Liver (tissue), 9 donors: ENCODE results near the gene IP6K1. TPM values are rescaled to one million over a fixed set of nuclear protein-coding genes. Genes with fewer than 3 reads are reported as not detected.

Source experiments
- DNase-seq: peaks from one replicate; pipeline ENCODE4 v3.0.0-alpha.2; 2017; ENCODE audit warnings: low spot score
- H3K27ac ChIP-seq, 2 donors: one replicate each; pipeline ENCODE4 v1.7.0; 2013; ENCODE audit warnings: inconsistent platforms in 2 of 2, low read length in 2 of 2, control low read depth in 1 of 2, low read depth in 1 of 2, mild to moderate bottlenecking in 1 of 2
- H3K27me3 ChIP-seq, 4 donors: one replicate each; pipeline versions ENCODE4 v1.6.1 to v1.7.0; 2013; ENCODE audit warnings: low read length in 3 of 4, inconsistent platforms in 1 of 4, mild to moderate bottlenecking in 1 of 4, moderate library complexity in 1 of 4; ENCODE audit not compliant: control insufficient read depth in 4 of 4, insufficient read depth in 4 of 4
- H3K36me3 ChIP-seq, 4 donors: one replicate each; pipeline versions ENCODE4 v1.6.1 to v1.7.0; 2013; ENCODE audit warnings: low read length in 3 of 4, mild to moderate bottlenecking in 3 of 4, low read depth in 1 of 4, moderate library complexity in 1 of 4; ENCODE audit not compliant: control insufficient read depth in 4 of 4, insufficient read depth in 3 of 4
- H3K4me1 ChIP-seq, 4 donors: one replicate each; pipeline versions ENCODE4 v1.6.1 to v1.7.0; 2013; ENCODE audit warnings: low read length in 3 of 4, mild to moderate bottlenecking in 3 of 4, moderate library complexity in 1 of 4; ENCODE audit not compliant: control insufficient read depth in 4 of 4, insufficient read depth in 4 of 4
- H3K4me3 ChIP-seq, 3 donors: one replicate each; pipeline versions ENCODE4 v1.6.1 to v1.7.0; 2013; ENCODE audit warnings: low read length in 3 of 3, control low read depth in 1 of 3, low read depth in 1 of 3, mild to moderate bottlenecking in 1 of 3
- H3K9ac ChIP-seq, 2 donors: one replicate each; pipeline ENCODE4 v1.7.0; 2013; ENCODE audit warnings: low read length in 2 of 2, mild to moderate bottlenecking in 2 of 2, moderate library complexity in 2 of 2, control low read depth in 1 of 2, low read depth in 1 of 2
- H3K9me3 ChIP-seq, 4 donors: one replicate each; pipeline versions ENCODE4 v1.6.1 to v1.7.0; 2013; ENCODE audit warnings: low read length in 3 of 4; ENCODE audit not compliant: control insufficient read depth in 4 of 4
- EGR1 ChIP-seq, 2 donors: IDR thresholded peaks; 2 replicates each; pipeline ENCODE4 v1.6.1; 2016 to 2018; ENCODE audit warnings: antibody characterized with exemption in 2 of 2, low read depth in 2 of 2
- FOXA1 ChIP-seq: IDR thresholded peaks from 2 replicates; pipeline ENCODE4 v1.6.1; 2016; ENCODE audit warnings: antibody characterized with exemption
- FOXA2 ChIP-seq: IDR thresholded peaks from 2 replicates; pipeline ENCODE4 v1.6.1; 2016; ENCODE audit warnings: antibody characterized with exemption
- GABPA ChIP-seq, 2 donors: IDR thresholded peaks in 1 of 2; conservative IDR thresholded peaks in 1 of 2; 2 replicates each; pipeline ENCODE4 v1.6.1; 2016; ENCODE audit warnings: antibody characterized with exemption in 2 of 2, mild to moderate bottlenecking in 1 of 2, moderate library complexity in 1 of 2
- HNF4A ChIP-seq, 2 donors: conservative IDR thresholded peaks; 2 replicates each; pipeline ENCODE4 v1.6.1; 2016; ENCODE audit warnings: antibody characterized with exemption in 2 of 2, mild to moderate bottlenecking in 2 of 2
- HNF4G ChIP-seq: IDR thresholded peaks from 2 replicates; pipeline ENCODE4 v1.6.1; 2016; ENCODE audit warnings: antibody characterized with exemption
- JUND ChIP-seq, 2 donors: IDR thresholded peaks; 2 replicates each; pipeline ENCODE4 v1.6.1; 2016; ENCODE audit warnings: antibody characterized with exemption in 2 of 2
- MAX ChIP-seq: IDR thresholded peaks from 2 replicates; pipeline ENCODE4 v1.6.1; 2016; ENCODE audit warnings: antibody characterized with exemption
- NR2F2 ChIP-seq: IDR thresholded peaks from 2 replicates; pipeline ENCODE4 v1.6.1; 2016; ENCODE audit warnings: antibody characterized with exemption
- RAD21 ChIP-seq, 2 donors: IDR thresholded peaks; 2 replicates each; pipeline ENCODE4 v1.6.1; 2016; ENCODE audit warnings: antibody characterized with exemption in 2 of 2, mild to moderate bottlenecking in 2 of 2
- REST ChIP-seq: IDR thresholded peaks from 2 replicates; pipeline ENCODE4 v1.6.1; 2016; ENCODE audit warnings: antibody characterized with exemption, mild to moderate bottlenecking
- RXRA ChIP-seq, 2 donors: IDR thresholded peaks; 2 replicates each; pipeline ENCODE4 v1.6.1; 2017 to 2018; ENCODE audit warnings: antibody characterized with exemption in 2 of 2, mild to moderate bottlenecking in 1 of 2
- SP1 ChIP-seq: IDR thresholded peaks from 2 replicates; pipeline ENCODE4 v1.6.1; 2018; ENCODE audit warnings: antibody characterized with exemption, mild to moderate bottlenecking
- TAF1 ChIP-seq: conservative IDR thresholded peaks from 2 replicates; pipeline ENCODE4 v1.6.1; 2016; ENCODE audit warnings: antibody characterized with exemption, mild to moderate bottlenecking
- YY1 ChIP-seq: IDR thresholded peaks from 2 replicates; pipeline ENCODE4 v1.6.1; 2016; ENCODE audit warnings: antibody characterized with exemption, mild to moderate bottlenecking
- WGBS: extraction: QIAGEN DNeasy Blood & Tissue Kit; methylation state at CpG from one replicate; pipeline ENCODE4 v1.1.7; 2013; 5-methylcytosine and 5-hydroxymethylcytosine counted together
- polyA plus RNA-seq, 2 donors: library from polyadenylated mRNA; stranded (reverse) in 1 of 2; unstranded in 1 of 2; fragments of 200-250 nt in 1 of 2; fragments of >200 nt in 1 of 2; fragmentation: Nextera tagmentation in 1 of 2; extraction: Ambion mirVana in 1 of 2; gene quantifications; one replicate each; pipeline versions ENCODE4 v1.2.1 to v1.2.3, GENCODE V29; 2013 to 2015
- total RNA-seq, 2 donors: library from RNA; depleted of rRNA; stranded (reverse); fragments of >200 nt; gene quantifications; one replicate each; pipeline ENCODE4 v1.2.3, GENCODE V29; 2014
- TF ChIP-seq, protein P1 (sequence below): fragments of 150-350 bp; IDR thresholded peaks from 2 replicates; pipeline ENCODE4 v1.5.1; 2017; ENCODE audit warnings: improper control_type of control experiment, low read depth, low read length; ENCODE audit not compliant: missing input control
- TF ChIP-seq, protein P2 (sequence below): IDR thresholded peaks from 2 replicates; pipeline ENCODE4 v1.6.1; 2016; ENCODE audit warnings: antibody characterized with exemption
- TF ChIP-seq, protein P3 (sequence below): IDR thresholded peaks from 2 replicates; pipeline ENCODE4 v1.6.1; 2016; ENCODE audit warnings: antibody characterized with exemption
- donor health status: healthy.
- donor health status: healthy.
- donor health status: healthy.
- donor health status: healthy.
- donor health status: healthy.

The IP6K1 gene
- total and polyA plus RNA-seq, 4 donors: 6.6 to 32.3 (median 18.1) TPM

DNA sequence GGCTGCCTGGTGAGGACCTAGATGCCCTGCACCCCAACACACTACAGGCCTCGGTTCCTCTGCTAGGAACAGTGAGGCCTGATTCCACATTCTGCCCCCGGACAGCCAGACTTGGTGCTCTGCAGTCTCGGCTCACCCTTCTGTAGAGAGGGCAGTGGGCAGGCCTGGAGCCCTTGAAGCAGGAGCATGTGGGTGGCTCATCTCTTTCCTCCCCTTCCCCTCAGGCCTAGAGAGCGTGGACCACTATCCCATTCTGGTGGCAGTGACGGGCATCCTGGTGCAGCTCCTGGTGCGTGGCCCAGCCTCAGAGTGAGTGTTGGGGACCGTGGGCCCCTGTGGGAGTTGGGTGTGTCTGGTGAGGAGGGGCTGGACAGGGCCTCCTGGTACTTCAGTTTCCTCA is 70.2 kb downstream of the IP6K1 start:
- DNase-seq: no peak
- WGBS: 96% methylated on average over 7 of the region's 7 CpGs

More for the DNA sequence above, 70.2 kb downstream of the IP6K1 start:
- H3K36me3 ChIP-seq: peaks cover 6 to 68% (median 23%) of the 10 kb centered on the region in 4 donors
- H3K9ac ChIP-seq: no peak overlapping the region
- peaks cover 2 to 14% (median 7%) of the 10 kb centered on the region in 4 donors for H3K4me1 ChIP-seq
- no peak overlapping the region for H3K27ac ChIP-seq
- TF ChIP-seq RAD21 (IDR thresholded peaks at IDR 0.05) (no peak), REST (no peak), RXRA (IDR thresholded peaks at IDR 0.05) (no peak), HNF4G (no peak), JUND (IDR thresholded peaks at IDR 0.05) (no peak), FOXA1 (no peak), MAX (no peak), FOXA2 (no peak), HNF4A (conservative IDR thresholded peaks at IDR 0.05) (no peak), TAF1 (no peak), GABPA (IDR thresholded peaks at IDR 0.05 in 1 of 2, conservative IDR thresholded peaks at IDR 0.05 in 1 of 2) (no peak), YY1 (no peak), NR2F2 (no peak), SP1 (no peak), EGR1 (IDR thresholded peaks at IDR 0.05; ENCODE audit: low read depth in 2 of 2) (no peak)
- TF ChIP-seq, protein P1, sequence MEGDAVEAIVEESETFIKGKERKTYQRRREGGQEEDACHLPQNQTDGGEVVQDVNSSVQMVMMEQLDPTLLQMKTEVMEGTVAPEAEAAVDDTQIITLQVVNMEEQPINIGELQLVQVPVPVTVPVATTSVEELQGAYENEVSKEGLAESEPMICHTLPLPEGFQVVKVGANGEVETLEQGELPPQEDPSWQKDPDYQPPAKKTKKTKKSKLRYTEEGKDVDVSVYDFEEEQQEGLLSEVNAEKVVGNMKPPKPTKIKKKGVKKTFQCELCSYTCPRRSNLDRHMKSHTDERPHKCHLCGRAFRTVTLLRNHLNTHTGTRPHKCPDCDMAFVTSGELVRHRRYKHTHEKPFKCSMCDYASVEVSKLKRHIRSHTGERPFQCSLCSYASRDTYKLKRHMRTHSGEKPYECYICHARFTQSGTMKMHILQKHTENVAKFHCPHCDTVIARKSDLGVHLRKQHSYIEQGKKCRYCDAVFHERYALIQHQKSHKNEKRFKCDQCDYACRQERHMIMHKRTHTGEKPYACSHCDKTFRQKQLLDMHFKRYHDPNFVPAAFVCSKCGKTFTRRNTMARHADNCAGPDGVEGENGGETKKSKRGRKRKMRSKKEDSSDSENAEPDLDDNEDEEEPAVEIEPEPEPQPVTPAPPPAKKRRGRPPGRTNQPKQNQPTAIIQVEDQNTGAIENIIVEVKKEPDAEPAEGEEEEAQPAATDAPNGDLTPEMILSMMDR: no peak
- TF ChIP-seq, protein P2, sequence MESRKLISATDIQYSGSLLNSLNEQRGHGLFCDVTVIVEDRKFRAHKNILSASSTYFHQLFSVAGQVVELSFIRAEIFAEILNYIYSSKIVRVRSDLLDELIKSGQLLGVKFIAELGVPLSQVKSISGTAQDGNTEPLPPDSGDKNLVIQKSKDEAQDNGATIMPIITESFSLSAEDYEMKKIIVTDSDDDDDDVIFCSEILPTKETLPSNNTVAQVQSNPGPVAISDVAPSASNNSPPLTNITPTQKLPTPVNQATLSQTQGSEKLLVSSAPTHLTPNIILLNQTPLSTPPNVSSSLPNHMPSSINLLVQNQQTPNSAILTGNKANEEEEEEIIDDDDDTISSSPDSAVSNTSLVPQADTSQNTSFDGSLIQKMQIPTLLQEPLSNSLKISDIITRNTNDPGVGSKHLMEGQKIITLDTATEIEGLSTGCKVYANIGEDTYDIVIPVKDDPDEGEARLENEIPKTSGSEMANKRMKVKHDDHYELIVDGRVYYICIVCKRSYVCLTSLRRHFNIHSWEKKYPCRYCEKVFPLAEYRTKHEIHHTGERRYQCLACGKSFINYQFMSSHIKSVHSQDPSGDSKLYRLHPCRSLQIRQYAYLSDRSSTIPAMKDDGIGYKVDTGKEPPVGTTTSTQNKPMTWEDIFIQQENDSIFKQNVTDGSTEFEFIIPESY: no peak
- TF ChIP-seq, protein P3, sequence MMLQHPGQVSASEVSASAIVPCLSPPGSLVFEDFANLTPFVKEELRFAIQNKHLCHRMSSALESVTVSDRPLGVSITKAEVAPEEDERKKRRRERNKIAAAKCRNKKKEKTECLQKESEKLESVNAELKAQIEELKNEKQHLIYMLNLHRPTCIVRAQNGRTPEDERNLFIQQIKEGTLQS: no peak
- no peaks in the 10 kb centered on the region for H3K27me3 ChIP-seq
- H3K9me3 ChIP-seq: no peaks in the 10 kb centered on the region
- H3K4me3 ChIP-seq: no peak overlapping the region
